Upper lobe of left lung (tissue), 6 donors: ENCODE data around the gene EML1. TPM values are rescaled to one million over a fixed set of nuclear protein-coding genes. Genes with fewer than 3 reads are reported as not detected.

Experiments
- ATAC-seq, 2 donors: fragments of 200-7000 bp; cut with Tn5 transposase; one replicate each; pipeline ENCODE4 v1.9.1; 2022; ENCODE audit warnings: mild to moderate bottlenecking in 2 of 2, moderate library complexity in 2 of 2; ENCODE audit not compliant: low FRiP score in 2 of 2
- DNase-seq, 2 donors: peaks; one replicate each; pipeline ENCODE4 v3.0.0-alpha.2; 2019 to 2020
- H3K27ac ChIP-seq, 4 donors: fragments of 200-600 bp; sonication (generic); one replicate each; pipeline ENCODE4 v1.5.1; 2016 to 2019
- H3K27me3 ChIP-seq, 4 donors: fragments of 200-600 bp; sonication (generic); one replicate each; pipeline ENCODE4 v1.5.1; 2017 to 2019
- H3K36me3 ChIP-seq, 4 donors: fragments of 200-600 bp; sonication (generic); one replicate each; pipeline ENCODE4 v1.5.1; 2016 to 2019
- H3K4me1 ChIP-seq, 4 donors: fragments of 200-600 bp; sonication (generic); one replicate each; pipeline ENCODE4 v1.5.1; 2018 to 2019
- H3K4me3 ChIP-seq, 4 donors: fragments of 200-600 bp; sonication (generic); one replicate each; pipeline ENCODE4 v1.5.1; 2017 to 2019; ENCODE audit warnings: mild to moderate bottlenecking in 2 of 4, moderate library complexity in 1 of 4
- H3K9me3 ChIP-seq, 4 donors: fragments of 200-600 bp; sonication (generic); one replicate each; pipeline ENCODE4 v1.5.1; 2018 to 2019
- CTCF ChIP-seq, 6 experiments: fragments of 450-650 bp in 4 of 6; fragments of 200-600 bp in 2 of 6; sonication (generic) in 2 of 6; IDR thresholded peaks; one replicate each; pipeline ENCODE4 v1.5.1; 2016 to 2019; ENCODE audit warnings: antibody characterized with exemption in 6 of 6
- EP300 ChIP-seq, 4 donors: sonication (generic); formaldehyde crosslinking; IDR thresholded peaks; one replicate each; pipeline ENCODE4 v1.5.1; 2017; ENCODE audit warnings: antibody characterized with exemption in 4 of 4, control low read depth in 2 of 4
- POLR2A ChIP-seq, 4 donors: fragments of 450-650 bp; IDR thresholded peaks; one replicate each; pipeline ENCODE4 v1.5.1; 2016 to 2017; ENCODE audit warnings: antibody characterized with exemption in 4 of 4, mild to moderate bottlenecking in 2 of 4
- POLR2AphosphoS5 ChIP-seq, 2 donors: sonication (generic); formaldehyde crosslinking; IDR thresholded peaks; one replicate each; pipeline ENCODE4 v1.5.1; 2017; ENCODE audit warnings: antibody characterized with exemption in 2 of 2
- WGBS, 2 donors: methylation state at CpG; one replicate each; pipeline ENCODE4 v1.1.5; 2017 to 2018; 5-methylcytosine and 5-hydroxymethylcytosine counted together
- total RNA-seq, 6 donors: library from RNA; depleted of rRNA in 4 of 6; stranded (reverse); fragments of >200 nt in 4 of 6; gene quantifications; one replicate each; pipeline versions ENCODE4 v1.1.0 to v1.2.1, GENCODE V29; 2016 to 2021
- donor health status: DM: no; HTN: no; CAD: no; lungs with moderate emphysema.
- donor health status: DM: no; HTN: yes; CAD: no; lungs with severe emphysema.

The EML1 gene
- total RNA-seq, 6 donors from 2014 or later, result 22.2 to 55.5 (median 36.4) TPM

- DNase-seq (no peak), ATAC-seq (no peak)
- peaks cover 0 to 7% (median 4%) of the 10 kb centered on the region in 4 donors for H3K36me3 ChIP-seq
- H3K4me1 ChIP-seq, result peaks cover 0 to 7% (median 1%) of the 10 kb centered on the region in 4 donors
- TF ChIP-seq EP300 (IDR thresholded peaks at IDR 0.05), result no peak
- no peak for TF ChIP-seq POLR2A (IDR thresholded peaks at IDR 0.05)
- TF ChIP-seq POLR2AphosphoS5 (IDR thresholded peaks at IDR 0.05), result no peak
- TF ChIP-seq CTCF (IDR thresholded peaks at IDR 0.05), result no peak
- no peaks in the 10 kb centered on the region for H3K9me3 ChIP-seq
- no peaks in the 10 kb centered on the region for H3K27me3 ChIP-seq
- no peak overlapping the region for H3K4me3 ChIP-seq
- H3K27ac ChIP-seq, result no peak overlapping the region
- 57 to 64% methylated on average over 4 of the region's 4 CpGs for WGBS, 2 donors
Measured at GRCh38 chr14:99852578-99852977, 59.4 kb downstream of the EML1 start.

DNA sequence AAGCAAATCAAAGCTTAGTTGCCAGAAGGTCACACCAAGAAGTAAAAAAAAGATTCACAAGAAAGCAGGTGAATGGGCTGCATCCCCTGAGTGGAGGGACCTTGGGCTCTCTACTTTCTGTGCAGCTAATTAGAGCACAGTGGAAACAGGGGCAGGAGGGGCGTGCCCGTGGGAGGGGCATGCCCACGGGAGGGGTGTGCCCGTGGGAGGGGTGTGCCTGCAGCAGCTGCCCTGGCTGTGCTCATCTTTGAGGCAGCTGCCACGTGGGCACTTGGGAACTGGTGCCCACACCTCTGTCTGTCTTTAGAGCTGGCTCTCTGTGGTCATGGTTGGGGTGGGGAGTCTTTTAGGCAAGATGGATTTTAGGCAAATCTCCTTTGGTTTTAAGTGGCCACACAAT is 60.0 kb downstream of the EML1 start:
- peaks cover 0 to 7% (median 1%) of the 10 kb centered on the region in 4 donors for H3K4me1 ChIP-seq
- H3K9me3 ChIP-seq, result no peaks in the 10 kb centered on the region
- ATAC-seq (peak in 1 of 2 donors; percentile 38), DNase-seq (peak in 1 of 2 donors; percentile 64)
- H3K4me3 ChIP-seq, result no peak overlapping the region
- no peak overlapping the region for H3K27ac ChIP-seq
- no peaks in the 10 kb centered on the region for H3K27me3 ChIP-seq
- TF ChIP-seq CTCF (IDR thresholded peaks at IDR 0.05) (no peak), POLR2A (IDR thresholded peaks at IDR 0.05) (no peak), EP300 (IDR thresholded peaks at IDR 0.05) (no peak), POLR2AphosphoS5 (IDR thresholded peaks at IDR 0.05) (no peak)
- 39 to 47% methylated on average over 4 to 5 of the region's 5 CpGs for WGBS, 2 donors
- H3K36me3 ChIP-seq, result peaks cover 0 to 7% (median 4%) of the 10 kb centered on the region in 4 donors

GRCh38 chr14:99854831-99855230 is 61.6 kb downstream of the EML1 start:
- Histone ChIP-seq H3K9me3 (no peaks in the 10 kb centered on the region), H3K27me3 (no peaks in the 10 kb centered on the region), H3K4me1 (peaks cover 0 to 7% (median 1%) of the 10 kb centered on the region in 4 donors), H3K36me3 (peaks cover 0 to 7% (median 4%) of the 10 kb centered on the region in 4 donors), H3K27ac (no peak overlapping the region), H3K4me3 (no peak overlapping the region)
- ATAC-seq (no peak), DNase-seq (no peak)
- 77 to 87% methylated on average over 5 of the region's 5 CpGs for WGBS, 2 donors
- TF ChIP-seq POLR2AphosphoS5 (IDR thresholded peaks at IDR 0.05) (no peak), CTCF (IDR thresholded peaks at IDR 0.05) (no peak), POLR2A (IDR thresholded peaks at IDR 0.05) (no peak), EP300 (IDR thresholded peaks at IDR 0.05) (no peak)

- H3K27me3 ChIP-seq, result no peaks in the 10 kb centered on the region
- no peak for ATAC-seq
Measured at GRCh38 chr14:99855271-99855670, 62.1 kb downstream of the EML1 start.

More at GRCh38 chr14:99855271-99855670, 62.1 kb downstream of the EML1 start:
- peaks cover 0 to 7% (median 4%) of the 10 kb centered on the region in 4 donors for H3K36me3 ChIP-seq
- no peaks in the 10 kb centered on the region for H3K9me3 ChIP-seq
- H3K4me1 ChIP-seq, result peaks cover 0 to 7% (median 1%) of the 10 kb centered on the region in 4 donors
- no peak overlapping the region for H3K4me3 ChIP-seq
- no peak for DNase-seq
- no peak for TF ChIP-seq EP300 (IDR thresholded peaks at IDR 0.05)
- TF ChIP-seq CTCF (IDR thresholded peaks at IDR 0.05), result no peak
- no peak for TF ChIP-seq POLR2AphosphoS5 (IDR thresholded peaks at IDR 0.05)
- TF ChIP-seq POLR2A (IDR thresholded peaks at IDR 0.05), result no peak
- H3K27ac ChIP-seq, result no peak overlapping the region
